ENCODE results near the gene FGD6. TPM values are rescaled to one million over a fixed set of nuclear protein-coding genes. Genes with fewer than 3 reads are reported as not detected.

The FGD6 gene
- total RNA-seq, 1 experiment from 2014 or later: 14.3 TPM

DNA sequence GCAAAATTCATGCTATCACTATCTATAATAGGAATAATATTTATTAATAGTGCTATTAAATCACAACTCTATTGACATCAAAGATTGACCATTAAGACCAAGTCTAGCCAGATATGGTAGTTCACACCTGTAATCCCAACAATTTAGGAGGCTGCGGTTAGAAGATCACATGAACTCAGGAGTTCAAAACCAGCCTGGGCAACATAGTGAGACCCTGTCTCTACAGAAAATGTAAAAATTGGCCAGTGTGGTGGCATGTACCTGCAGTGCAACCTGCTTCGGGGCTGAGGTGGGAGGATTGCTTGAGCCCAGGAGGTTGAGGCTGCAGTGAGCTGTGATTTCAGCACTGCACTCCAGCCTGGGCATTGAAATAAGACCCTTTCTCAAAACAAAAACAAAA, 11.3 kb upstream of the FGD6 start:
- DNase-seq (no peak), ATAC-seq (no peak)
- BruUV-seq (replicated peaks): no TSS peak
- Histone ChIP-seq H3K79me2 (ENCODE audit: low read length) (peaks cover 99% of the 10 kb centered on the region), H3K4me3 (ENCODE audit: low read length) (no peak overlapping the region), H3K9me2 (replicated peaks; ENCODE audit: low read length) (no peaks in the 10 kb centered on the region), H2AFZ (ENCODE audit: low read length) (no peak overlapping the region), H3K27me3 (ENCODE audit: low read length) (no peaks in the 10 kb centered on the region), H3F3A (ENCODE audit: low read length, unreplicated experiment) (no peaks in the 10 kb centered on the region), H4K20me1 (ENCODE audit: low read length) (peaks cover 37% of the 10 kb centered on the region), H3K27ac (ENCODE audit: low read length) (no peak overlapping the region), H3K36me3 (ENCODE audit: low read depth, low read length) (peaks cover 31% of the 10 kb centered on the region), H3K9ac (ENCODE audit: low read length) (no peak overlapping the region), H3K4me2 (ENCODE audit: low read length) (no peak overlapping the region), H3K9me3 (ENCODE audit: low read length) (no peaks in the 10 kb centered on the region), H3K4me1 (ENCODE audit: insufficient read depth, low read length) (peaks cover 13% of the 10 kb centered on the region)
- TF ChIP-seq EZH2phosphoT487 (IDR thresholded peaks at IDR 0.05; ENCODE audit: borderline replicate concordance, low read length) (no peak), EZH2 (IDR thresholded peaks at IDR 0.05; ENCODE audit: low read length, unreplicated experiment) (no peak)
- TF ChIP-seq, protein P1, sequence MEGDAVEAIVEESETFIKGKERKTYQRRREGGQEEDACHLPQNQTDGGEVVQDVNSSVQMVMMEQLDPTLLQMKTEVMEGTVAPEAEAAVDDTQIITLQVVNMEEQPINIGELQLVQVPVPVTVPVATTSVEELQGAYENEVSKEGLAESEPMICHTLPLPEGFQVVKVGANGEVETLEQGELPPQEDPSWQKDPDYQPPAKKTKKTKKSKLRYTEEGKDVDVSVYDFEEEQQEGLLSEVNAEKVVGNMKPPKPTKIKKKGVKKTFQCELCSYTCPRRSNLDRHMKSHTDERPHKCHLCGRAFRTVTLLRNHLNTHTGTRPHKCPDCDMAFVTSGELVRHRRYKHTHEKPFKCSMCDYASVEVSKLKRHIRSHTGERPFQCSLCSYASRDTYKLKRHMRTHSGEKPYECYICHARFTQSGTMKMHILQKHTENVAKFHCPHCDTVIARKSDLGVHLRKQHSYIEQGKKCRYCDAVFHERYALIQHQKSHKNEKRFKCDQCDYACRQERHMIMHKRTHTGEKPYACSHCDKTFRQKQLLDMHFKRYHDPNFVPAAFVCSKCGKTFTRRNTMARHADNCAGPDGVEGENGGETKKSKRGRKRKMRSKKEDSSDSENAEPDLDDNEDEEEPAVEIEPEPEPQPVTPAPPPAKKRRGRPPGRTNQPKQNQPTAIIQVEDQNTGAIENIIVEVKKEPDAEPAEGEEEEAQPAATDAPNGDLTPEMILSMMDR (conservative IDR thresholded peaks at IDR 0.05; ENCODE audit: low read depth, low read length): no peak
- ChIA-PET CTCF (no interaction called here), POLR2A (ENCODE audit: unreplicated experiment) (no interaction called here)
- intact Hi-C loops (cut with micrococcal nuclease): no loop called here

DNA sequence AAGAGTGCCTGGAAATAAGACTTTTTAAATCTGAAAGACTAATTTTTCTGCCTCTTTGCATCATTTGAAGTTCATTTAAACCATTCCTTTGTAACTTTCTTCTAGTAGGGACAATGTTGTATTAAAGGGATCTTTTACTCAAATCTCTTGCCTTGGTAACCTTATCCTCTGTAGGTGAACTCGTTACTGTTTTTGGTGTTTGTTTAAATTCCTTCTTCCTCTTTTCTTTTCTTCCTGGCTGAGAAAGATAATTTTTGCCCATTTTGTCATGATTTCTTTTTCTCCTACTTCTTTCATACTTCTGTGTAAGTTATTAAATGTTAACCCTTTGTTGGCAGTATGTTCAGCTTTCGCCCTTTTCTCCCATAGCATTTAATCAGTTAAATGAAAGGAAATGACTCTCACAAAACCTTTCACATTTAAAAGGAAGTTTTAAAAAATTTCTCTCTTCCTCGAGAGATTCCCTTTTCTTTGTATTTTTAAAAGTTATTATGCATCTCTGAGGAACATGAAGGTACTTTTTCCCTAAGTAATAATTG, 10.6 kb upstream of the FGD6 start:
- Histone ChIP-seq H3K27ac (ENCODE audit: low read length) (no peak overlapping the region), H3K36me3 (ENCODE audit: low read depth, low read length) (peaks cover 29% of the 10 kb centered on the region), H3K4me3 (ENCODE audit: low read length) (no peak overlapping the region), H3K9me3 (ENCODE audit: low read length) (no peaks in the 10 kb centered on the region), H4K20me1 (ENCODE audit: low read length) (peaks cover 42% of the 10 kb centered on the region), H3K9ac (ENCODE audit: low read length) (no peak overlapping the region), H3K4me2 (ENCODE audit: low read length) (no peak overlapping the region), H3F3A (ENCODE audit: low read length, unreplicated experiment) (no peaks in the 10 kb centered on the region), H2AFZ (ENCODE audit: low read length) (no peak overlapping the region), H3K4me1 (ENCODE audit: insufficient read depth, low read length) (peaks cover 13% of the 10 kb centered on the region), H3K79me2 (ENCODE audit: low read length) (peaks cover 99% of the 10 kb centered on the region), H3K9me2 (replicated peaks; ENCODE audit: low read length) (no peaks in the 10 kb centered on the region), H3K27me3 (ENCODE audit: low read length) (no peaks in the 10 kb centered on the region)
- DNase-seq (no peak), ATAC-seq (no peak)
- ChIA-PET POLR2A (ENCODE audit: unreplicated experiment) (no interaction called here), CTCF (interaction anchor here (0.8 kb wide), 1 partner anchor 307 kb away, joined by 6 read pairs; no protein-coding TSS in a partner anchor)
- no TSS peak for BruUV-seq (replicated peaks)
- TF ChIP-seq EZH2phosphoT487 (IDR thresholded peaks at IDR 0.05; ENCODE audit: borderline replicate concordance, low read length): no peak
- no peak for TF ChIP-seq EZH2 (IDR thresholded peaks at IDR 0.05; ENCODE audit: low read length, unreplicated experiment)
- TF ChIP-seq, protein P1 (conservative IDR thresholded peaks at IDR 0.05; ENCODE audit: low read depth, low read length): no peak
- intact Hi-C loops (cut with micrococcal nuclease): no loop called here

DNA sequence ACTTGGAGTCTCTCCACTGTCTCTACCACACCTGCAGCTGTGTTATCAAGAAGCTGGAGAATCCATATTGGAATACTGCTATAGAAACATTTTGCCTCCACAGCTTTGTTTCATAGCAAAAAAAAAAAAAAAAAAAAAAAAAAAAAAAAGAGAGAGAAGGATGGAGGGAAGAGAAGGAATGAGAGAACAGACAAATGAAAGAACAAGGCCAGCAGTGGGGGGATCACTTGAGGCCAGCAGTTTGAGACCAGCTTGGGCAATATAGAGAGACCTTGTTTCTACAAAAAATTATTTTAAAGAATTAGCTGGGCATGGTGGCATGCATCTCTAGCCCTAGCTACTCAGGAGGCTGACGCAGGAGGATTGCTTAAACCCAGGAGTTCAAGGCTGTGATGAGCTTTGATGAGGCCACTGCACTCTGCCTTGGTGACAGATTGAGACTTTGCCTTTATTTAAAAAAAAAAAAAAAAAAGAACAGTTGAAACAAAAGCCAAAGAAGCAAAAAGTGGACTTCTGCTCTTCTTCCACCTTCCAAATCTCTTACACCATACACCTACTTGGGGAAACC, 8.5 kb upstream of the FGD6 start:
- POLR2A ChIA-PET (ENCODE audit: unreplicated experiment): interaction anchor here (0.6 kb wide), 2 partner anchors 70 to 74 kb away, joined by 3 to 8 read pairs; no protein-coding TSS in a partner anchor
- peaks cover 26% of the 10 kb centered on the region for H3K4me1 ChIP-seq (ENCODE audit: insufficient read depth, low read length)
- intact Hi-C loops (cut with micrococcal nuclease): no loop called here

More for the DNA sequence above, 8.5 kb upstream of the FGD6 start:
- TF ChIP-seq, protein P1 (conservative IDR thresholded peaks at IDR 0.05; ENCODE audit: low read depth, low read length): no peak
- TF ChIP-seq EZH2 (IDR thresholded peaks at IDR 0.05; ENCODE audit: low read length, unreplicated experiment) (no peak), EZH2phosphoT487 (IDR thresholded peaks at IDR 0.05; ENCODE audit: borderline replicate concordance, low read length) (no peak)
- H3K9ac ChIP-seq (ENCODE audit: low read length): no peak overlapping the region
- peaks cover 51% of the 10 kb centered on the region for H4K20me1 ChIP-seq (ENCODE audit: low read length)
- ATAC-seq (no peak), DNase-seq (no peak)
- CTCF ChIA-PET: interaction anchor here (0.5 to 0.6 kb wide), 2 partner anchors 128 to 1388 kb away, joined by 8 read pairs; no protein-coding TSS in a partner anchor
- no peak overlapping the region for H2AFZ ChIP-seq (ENCODE audit: low read length)
- peaks cover 30% of the 10 kb centered on the region for H3K36me3 ChIP-seq (ENCODE audit: low read depth, low read length)
- no TSS peak for BruUV-seq (replicated peaks)
- no peaks in the 10 kb centered on the region for H3K9me3 ChIP-seq (ENCODE audit: low read length)
- H3F3A ChIP-seq (ENCODE audit: low read length, unreplicated experiment): no peaks in the 10 kb centered on the region
- no peak overlapping the region for H3K4me3 ChIP-seq (ENCODE audit: low read length)
- no peak overlapping the region for H3K4me2 ChIP-seq (ENCODE audit: low read length)
- H3K79me2 ChIP-seq (ENCODE audit: low read length): peaks cover 99% of the 10 kb centered on the region
- no peaks in the 10 kb centered on the region for H3K27me3 ChIP-seq (ENCODE audit: low read length)
- no peaks in the 10 kb centered on the region for H3K9me2 ChIP-seq (replicated peaks; ENCODE audit: low read length)
- no peak overlapping the region for H3K27ac ChIP-seq (ENCODE audit: low read length)
